Umbilical cord (tissue), 2 donors: ENCODE data around the gene XCR1. TPM values are rescaled to one million over a fixed set of nuclear protein-coding genes. Genes with fewer than 3 reads are reported as not detected.
"Not testable (repeated sequence)": the region's sequence is repeated elsewhere in the genome, so short reads cannot be mapped to it uniquely, and the experiment has no call there.

ENCODE experiments used
- DNase-seq: peaks from one replicate; pipeline ENCODE4 v3.0.0-alpha.2; 2015; ENCODE audit warnings: low spot score
- total RNA-seq: library from RNA; depleted of rRNA; stranded (reverse); fragments of >200 nt; gene quantifications from one replicate; pipeline ENCODE4 v1.2.3, GENCODE V29; 2014; ENCODE audit warnings: low replicate concordance; ENCODE audit not compliant: insufficient read depth

XCR1 gene
- total RNA-seq, 1 donor from 2014 or later, result 0.24 TPM

DNA sequence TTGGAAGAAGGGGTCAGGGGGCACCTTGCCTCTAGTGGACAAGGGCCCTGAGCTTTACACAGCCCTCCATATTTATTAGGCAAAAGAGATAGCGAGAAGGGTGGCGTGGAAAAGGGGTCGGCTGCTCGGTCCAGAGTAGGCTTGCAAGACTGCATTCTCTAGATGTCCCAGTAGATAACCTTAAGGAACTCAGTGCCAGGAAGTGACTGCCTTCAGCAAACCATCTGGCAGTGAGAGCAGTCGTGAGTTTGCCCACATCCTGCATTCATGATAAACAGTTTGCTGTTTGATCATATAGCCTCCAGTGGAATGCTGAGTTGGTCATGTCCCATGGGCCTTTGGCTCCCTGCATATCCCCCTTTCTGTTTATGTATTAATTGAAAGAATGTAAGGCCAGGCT is 18.9 kb upstream of the XCR1 start:
- not testable (repeated sequence) for DNase-seq

DNA sequence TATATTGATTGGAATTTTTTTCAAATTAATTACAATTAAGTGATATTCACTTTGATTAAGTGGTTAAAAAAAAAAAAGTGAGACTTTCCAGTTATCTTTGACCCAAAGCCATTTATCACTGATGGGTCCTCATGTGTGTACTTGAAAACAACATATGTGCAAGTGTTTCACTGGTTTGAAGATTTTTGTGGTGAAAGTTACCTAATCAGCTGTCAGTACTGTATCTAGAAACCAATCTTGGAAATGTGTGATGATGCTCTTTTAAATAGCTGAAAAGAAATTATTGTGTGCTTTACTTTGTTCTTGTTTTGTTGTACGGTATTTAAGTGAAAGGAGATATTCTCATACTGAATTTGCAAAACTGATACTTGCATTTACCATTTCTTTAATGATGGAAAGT is 11.6 kb upstream of the XCR1 start:
- no peak for DNase-seq

DNA sequence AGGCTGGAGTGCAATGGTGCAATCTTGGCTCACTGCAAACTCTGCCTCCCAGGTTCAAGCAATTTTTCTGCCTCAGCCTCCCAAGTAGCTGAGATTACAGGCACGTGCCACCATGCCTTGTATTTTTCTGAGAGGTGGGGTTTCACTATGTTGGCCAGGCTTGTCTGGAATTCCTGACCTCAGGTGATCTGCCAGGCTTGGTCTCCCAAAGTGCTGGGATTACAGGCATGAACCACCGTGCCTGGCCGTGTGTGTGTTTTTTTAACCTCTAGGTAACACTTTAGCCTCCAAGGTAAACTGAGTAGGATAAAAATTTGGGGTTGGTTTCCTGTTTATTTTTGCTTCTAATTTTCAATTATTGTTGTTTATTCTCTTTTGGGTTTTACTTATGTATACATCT is 10.8 kb upstream of the XCR1 start:
- DNase-seq, result not testable (repeated sequence)

DNA sequence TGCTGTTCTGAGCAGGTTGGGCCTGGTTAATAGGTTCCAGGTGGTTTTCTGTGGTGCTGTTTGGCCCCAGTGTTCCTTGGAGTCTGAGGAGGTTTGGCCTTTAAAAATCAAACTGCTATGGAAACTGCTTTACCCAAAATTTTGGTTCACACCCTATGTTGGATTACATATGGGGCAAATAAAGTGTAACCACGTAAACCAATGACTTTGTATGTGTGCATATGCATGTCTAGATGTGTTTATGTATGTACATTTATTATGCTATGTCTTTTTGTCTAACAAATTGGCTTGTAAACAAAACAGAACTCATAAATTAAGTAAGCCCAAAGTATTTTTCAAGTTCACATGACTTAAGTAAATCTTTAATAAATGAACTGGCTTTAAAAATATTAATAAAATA is 8.9 kb upstream of the XCR1 start:
- no peak for DNase-seq

DNA sequence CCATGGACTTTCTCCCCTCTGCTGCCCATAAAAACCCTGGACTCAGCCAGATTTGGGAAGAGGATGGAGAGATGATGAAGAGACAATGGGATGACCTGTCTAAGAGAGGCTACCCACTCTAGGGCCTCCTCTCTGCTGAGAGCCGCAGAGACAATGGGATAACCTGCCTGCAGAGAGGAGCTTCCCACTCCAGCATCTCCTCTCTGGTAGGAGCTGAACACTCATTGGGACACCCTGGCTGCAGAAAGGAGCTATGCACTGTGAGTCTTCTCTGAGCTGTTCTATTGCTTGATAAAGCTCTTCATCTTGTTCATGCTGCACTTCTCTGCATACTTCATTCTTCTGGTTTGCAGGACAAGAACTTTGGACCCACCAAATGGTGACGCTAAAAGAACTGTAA is 4.5 kb upstream of the XCR1 start:
- DNase-seq, result no peak

- DNase-seq, result no peak
These were observed 4.0 kb upstream of the XCR1 start for GRCh38 chr3:46031269-46031668.

GRCh38 chr3:46030626-46031025 is 3.3 kb upstream of the XCR1 start:
- no peak for DNase-seq

DNA sequence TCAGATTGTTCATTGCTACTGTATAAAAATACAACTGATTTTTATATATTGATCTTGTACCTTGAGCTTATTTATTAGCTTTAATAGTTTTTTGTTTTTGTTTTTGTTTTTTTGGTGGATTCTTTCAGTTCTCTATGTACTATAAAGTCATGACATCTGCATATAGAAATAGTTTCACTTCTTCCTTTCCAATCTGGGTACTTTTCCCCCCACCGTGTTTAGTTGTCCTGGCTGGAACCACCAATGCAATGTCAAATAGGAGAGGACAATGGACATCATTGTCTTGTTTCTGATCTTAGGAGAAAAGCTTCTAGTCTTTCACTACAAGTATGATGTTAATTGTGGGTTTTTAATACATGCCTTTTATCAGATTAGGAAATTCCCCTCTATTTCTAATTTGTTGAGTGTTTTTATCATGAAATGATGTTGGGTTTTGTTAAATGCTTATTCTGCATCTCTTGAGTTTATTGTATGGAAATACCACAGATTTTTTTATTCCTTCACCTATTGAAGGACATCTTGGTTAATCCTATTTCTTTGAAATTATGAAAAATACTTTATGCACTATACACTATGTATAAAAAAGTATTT is 2.8 kb upstream of the XCR1 start:
- DNase-seq, result no peak

DNA sequence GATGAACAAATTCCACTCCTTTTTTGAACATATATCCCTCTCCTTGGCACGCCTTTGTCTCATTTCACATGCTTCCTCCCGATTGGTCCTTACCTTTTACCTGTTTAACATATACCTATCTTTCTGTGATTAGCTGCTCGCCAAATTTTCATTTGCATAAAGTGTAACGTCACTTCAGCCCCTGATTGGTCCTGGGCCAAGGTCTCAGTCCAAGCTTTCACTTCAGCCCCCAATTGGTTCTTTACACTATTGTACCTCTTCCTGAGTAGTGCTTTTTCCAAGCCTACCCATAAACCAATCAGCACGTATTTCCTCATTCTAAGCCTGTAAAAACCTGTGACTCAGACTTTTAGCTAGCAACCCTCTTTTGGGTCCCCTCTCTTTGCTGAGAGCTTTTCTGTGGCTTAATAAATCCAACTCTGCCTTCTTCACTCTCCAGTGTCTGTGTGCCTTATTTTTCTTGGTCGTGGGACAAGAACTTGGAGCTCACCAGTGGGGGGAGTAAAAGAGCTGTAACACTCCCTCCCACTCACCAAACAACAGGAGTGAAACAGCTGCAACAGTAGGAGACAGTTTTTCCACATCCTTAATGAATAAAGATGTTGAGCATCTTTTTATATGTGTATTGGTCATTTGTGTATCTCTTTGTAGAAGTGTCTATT is 584 bp upstream of the XCR1 start:
- no peak for DNase-seq

DNA sequence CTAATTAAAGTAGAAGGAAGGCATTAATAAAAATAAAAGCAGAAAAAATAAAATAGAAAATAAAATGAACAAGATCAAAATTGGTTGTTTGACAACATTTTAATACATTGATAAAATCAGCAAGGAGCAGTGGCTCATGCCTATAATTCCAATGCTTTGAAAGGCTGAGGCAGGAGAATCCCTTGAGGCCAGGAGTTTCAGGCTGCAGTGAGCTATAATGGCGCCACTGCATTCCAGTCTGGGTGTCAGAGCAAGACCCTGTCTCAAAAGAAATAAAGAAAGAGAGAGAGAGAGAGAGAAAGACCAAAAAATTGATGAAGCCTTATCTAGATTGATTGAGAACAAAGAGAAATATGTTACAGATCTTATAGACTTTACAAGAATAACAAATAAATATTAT is 2.1 kb downstream of the XCR1 start:
- DNase-seq, result no peak

- DNase-seq, result no peak
These were observed 3.2 kb downstream of the XCR1 start for GRCh38 chr3:46024131-46024530.

- no peak for DNase-seq
These were observed 4.1 kb downstream of the XCR1 start for GRCh38 chr3:46022909-46023785.

- no peak for DNase-seq
These were observed 5.8 kb downstream of the XCR1 start for GRCh38 chr3:46021516-46021915.

DNA sequence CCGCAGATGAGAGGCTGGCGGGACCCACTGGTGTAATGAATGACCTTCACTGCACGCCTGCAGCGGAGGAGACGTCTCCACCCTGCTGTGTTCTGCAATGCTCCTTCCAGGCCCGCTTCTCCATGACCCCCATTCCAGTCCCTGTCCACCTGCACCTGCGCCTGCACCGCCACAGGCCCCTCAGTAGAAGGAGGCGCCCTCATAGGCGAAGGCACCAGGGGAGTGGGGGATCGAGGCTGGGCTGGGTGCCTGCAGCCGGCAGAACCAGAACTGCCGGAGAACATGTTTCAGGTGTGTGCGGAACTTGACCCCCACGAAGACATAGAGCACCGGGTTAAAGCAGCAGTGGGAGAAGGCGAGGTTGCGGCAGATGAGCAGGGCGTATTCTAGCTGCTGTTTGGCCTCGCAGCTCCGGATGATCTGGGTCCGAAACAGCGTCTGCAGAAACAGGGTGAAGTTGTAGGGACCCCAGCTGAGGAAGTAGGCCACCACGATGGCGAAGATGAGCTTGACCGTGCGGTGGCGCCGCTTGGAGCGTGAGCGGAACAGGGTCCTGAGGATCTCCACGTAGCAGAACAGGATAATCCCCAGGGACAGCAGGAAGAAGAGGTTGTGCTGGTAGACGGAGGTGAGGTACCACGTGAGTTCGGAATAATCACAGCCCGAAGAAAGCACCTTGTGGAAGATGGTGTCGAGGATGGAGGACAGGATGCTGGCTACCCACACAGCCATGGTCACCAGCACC is 6.3 kb downstream of the XCR1 start:
- DNase-seq, result no peak

DNA sequence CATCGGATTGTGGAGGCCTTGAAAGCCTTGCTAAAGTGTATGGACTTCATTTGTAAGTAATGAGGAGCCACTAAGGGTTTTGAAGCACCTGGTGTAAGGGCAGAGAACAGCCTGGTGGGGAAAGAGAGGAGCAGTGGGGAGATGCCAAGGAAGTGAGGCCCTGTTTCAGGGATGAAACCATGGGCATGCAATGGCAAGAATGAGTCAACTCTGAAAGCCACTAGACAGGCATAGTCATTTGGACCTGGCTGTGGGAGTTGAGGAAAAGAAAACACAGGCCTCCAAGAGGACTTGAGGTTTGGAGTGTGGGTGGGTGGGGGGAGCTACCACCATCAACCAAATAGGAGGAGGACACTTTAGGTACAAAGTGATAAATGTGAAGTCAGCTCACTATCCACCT is 7.6 kb downstream of the XCR1 start:
- DNase-seq, result no peak

DNA sequence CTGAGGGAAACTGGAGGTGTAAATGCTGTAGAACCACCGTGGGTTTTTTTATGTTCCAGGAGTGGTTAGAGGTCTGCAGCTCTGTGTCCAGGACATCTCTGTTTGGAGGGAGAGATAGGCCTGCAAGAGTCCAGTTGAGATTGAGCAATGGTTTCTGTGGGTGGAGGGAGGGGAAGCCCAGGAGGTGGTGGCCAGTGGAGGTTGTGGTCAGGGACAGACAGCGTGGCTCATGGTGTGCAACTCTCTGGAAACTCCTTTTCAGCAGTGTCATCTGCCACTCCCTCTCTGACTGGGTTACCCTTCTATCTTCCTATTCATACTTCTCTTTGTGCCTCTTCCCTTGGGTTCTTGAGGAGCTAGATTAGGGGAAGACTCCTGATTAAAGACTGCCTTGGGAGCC is 9.6 kb downstream of the XCR1 start:
- no peak for DNase-seq

DNA sequence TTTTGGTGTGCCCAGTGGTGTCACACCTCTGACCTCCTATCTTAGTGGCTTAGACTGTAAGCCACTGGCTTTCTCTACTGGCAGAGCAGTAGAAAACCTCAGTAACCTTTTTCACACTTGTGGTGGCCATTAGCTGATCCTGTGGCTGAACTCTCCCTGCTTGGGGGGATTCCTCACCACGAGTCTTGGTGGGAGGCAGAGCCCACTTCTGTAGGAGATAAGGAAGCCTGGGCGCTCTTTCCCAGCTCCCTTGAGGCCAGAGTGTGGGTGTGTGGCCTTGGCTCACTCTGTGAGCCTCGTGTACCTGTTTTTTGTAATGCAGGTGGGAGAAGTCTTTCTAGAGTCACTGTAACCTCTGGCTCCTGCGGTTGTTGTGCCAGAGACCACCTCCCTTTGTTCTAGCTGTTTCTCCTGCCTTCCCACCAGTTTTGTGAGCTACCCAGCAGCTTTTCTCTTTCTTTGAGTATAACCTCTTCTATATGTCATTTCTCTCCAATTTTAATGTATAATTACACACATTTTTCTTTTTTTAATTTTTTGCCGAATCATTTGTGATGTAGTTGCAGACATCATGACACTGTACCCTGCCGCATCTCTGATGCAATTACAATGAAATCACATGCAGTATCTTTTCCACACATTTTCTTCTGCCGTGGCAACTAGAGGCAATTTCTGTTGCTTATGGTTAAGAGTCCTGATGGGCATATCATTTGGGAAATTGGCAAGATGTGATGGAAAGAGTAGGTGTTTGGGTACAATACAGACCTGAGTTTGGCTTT is 13.8 kb downstream of the XCR1 start:
- DNase-seq, result no peak

GRCh38 chr3:46012246-46012645 is 15.0 kb downstream of the XCR1 start:
- no peak for DNase-seq

DNA sequence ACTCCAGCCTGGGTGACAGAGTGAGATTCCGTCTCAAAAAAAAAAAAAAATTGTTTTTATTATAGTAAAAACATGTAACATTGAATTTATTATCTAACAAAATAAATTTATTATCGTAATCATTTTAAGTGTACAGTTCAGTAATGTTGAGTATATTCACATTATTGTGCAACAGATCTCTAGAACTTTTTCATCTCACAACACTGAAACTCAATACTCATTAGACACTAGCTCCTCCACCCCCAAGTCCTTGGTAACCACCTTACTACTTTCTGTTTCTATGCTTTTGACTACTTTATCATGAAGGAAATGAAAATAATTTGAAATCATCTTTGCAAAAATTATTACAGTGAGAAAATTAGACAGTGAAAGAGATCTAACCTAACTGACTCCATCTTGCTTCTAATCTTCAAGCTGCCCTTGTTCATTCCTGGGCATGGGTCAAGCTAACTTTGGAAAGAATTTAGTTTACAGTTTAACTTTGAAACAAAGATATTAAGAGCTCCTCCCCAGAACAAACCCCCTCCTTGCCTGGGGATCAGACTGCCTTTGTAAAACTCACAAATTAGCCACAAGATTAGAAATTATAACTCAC is 16.7 kb downstream of the XCR1 start:
- DNase-seq, result no peak

- DNase-seq, result no peak
These were observed 19.2 kb downstream of the XCR1 start for GRCh38 chr3:46008058-46008457.

- DNase-seq, result no peak
These were observed 20.0 kb downstream of the XCR1 start for GRCh38 chr3:46007280-46007679.
